Left ventricle myocardium inferior (tissue), 1 donor: Measurements from ENCODE around the gene TCF7L1. TPM values are rescaled to one million over a fixed set of nuclear protein-coding genes. Genes with fewer than 3 reads are reported as not detected.
A peak's percentile ranks its signal among the peaks of the same experiment; 100 is the strongest.

Source experiments
- DNase-seq: peaks from one replicate; pipeline ENCODE4 v3.0.0-alpha.2; 2020
- H3K27ac ChIP-seq: fragments of 200-600 bp; replicated peaks from 2 replicates; pipeline ENCODE4 v1.8.0; 2021
- H3K27me3 ChIP-seq: fragments of 200-600 bp; 2 replicates; pipeline ENCODE4 v1.8.0; 2021; ENCODE audit warnings: low read depth
- H3K36me3 ChIP-seq: fragments of 200-600 bp; 2 replicates; pipeline ENCODE4 v1.8.0; 2021
- H3K4me1 ChIP-seq: fragments of 200-600 bp; 2 replicates; pipeline ENCODE4 v1.8.0; 2021
- H3K4me3 ChIP-seq: fragments of 200-600 bp; 2 replicates; pipeline ENCODE4 v1.8.0; 2021; ENCODE audit warnings: mild to moderate bottlenecking, moderate library complexity
- H3K9me3 ChIP-seq: fragments of 200-600 bp; replicated peaks from 2 replicates; pipeline ENCODE4 v1.8.0; 2021
- intact Hi-C: fragments of 100-400 bp; cut with micrococcal nuclease; formaldehyde crosslinking; loops from one replicate; pipeline ENCODE4 v1.11.0; 2022
- total RNA-seq: library from RNA; stranded (reverse); fragmentation: NEBNext Ultra II Directional; extraction: Animal tissue kit (Norgen Biotek cat#: 25700); gene quantifications from one replicate; pipeline ENCODE4 v1.2.1, GENCODE V29; 2021
- TF ChIP-seq, protein P1 (sequence below): fragments of 200-600 bp; IDR thresholded peaks from 2 replicates; pipeline ENCODE4 v1.8.0; 2021; ENCODE audit warnings: antibody characterized with exemption, mild to moderate bottlenecking, borderline replicate concordance
- donor health status: DM: no; HTN: yes; CAD: no; lungs with severe emphysema.

Gene TCF7L1
- total RNA-seq, 1 donor from 2014 or later: 7.0 TPM

DNA sequence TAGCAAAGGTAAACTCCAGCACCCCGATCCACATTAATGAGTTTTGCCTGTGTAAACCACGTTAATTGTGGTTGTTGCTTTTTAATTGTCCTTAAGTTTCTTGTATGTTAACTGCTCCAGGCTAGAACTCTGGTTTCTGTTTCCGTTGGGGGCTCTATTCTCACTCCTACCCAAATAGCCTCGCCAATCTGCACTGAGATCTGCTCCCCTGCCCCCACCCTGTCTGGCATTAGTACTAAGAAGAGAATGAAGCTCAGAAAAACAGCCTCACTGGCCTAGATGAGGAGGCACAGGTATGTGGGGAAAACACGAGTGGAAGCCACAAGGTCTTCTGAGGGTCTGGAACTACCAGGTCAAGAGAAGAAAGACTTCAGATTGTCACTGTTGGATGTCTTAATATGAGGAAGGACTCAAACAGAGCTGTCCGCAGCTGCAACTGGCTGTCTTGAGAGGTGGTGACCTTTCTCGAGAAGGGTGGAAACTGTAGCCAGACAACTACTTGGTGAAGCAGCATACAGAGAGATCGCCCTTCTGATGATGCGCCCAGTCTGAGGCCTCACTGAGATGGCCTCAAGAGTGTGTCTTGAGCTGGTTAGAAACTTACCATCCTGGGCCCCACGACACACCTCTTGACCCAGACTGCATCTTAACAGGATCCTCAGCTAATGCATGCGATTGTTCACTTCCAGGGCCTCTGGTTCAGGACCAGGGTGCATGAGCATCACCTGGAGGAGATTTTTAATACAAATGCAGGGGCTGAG, 121.5 kb downstream of the TCF7L1 start:
- no peaks in the 10 kb centered on the region for H3K27me3 ChIP-seq
- no peaks in the 10 kb centered on the region for H3K36me3 ChIP-seq
- H3K9me3 ChIP-seq: no peaks in the 10 kb centered on the region
- no peak overlapping the region for H3K4me3 ChIP-seq
- peak overlapping the region; percentile 84 for H3K27ac ChIP-seq
- TF ChIP-seq, protein P1, sequence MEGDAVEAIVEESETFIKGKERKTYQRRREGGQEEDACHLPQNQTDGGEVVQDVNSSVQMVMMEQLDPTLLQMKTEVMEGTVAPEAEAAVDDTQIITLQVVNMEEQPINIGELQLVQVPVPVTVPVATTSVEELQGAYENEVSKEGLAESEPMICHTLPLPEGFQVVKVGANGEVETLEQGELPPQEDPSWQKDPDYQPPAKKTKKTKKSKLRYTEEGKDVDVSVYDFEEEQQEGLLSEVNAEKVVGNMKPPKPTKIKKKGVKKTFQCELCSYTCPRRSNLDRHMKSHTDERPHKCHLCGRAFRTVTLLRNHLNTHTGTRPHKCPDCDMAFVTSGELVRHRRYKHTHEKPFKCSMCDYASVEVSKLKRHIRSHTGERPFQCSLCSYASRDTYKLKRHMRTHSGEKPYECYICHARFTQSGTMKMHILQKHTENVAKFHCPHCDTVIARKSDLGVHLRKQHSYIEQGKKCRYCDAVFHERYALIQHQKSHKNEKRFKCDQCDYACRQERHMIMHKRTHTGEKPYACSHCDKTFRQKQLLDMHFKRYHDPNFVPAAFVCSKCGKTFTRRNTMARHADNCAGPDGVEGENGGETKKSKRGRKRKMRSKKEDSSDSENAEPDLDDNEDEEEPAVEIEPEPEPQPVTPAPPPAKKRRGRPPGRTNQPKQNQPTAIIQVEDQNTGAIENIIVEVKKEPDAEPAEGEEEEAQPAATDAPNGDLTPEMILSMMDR: no peak
- peaks cover 77% of the 10 kb centered on the region for H3K4me1 ChIP-seq
- DNase-seq: no peak
- intact Hi-C loops: no loop called here

DNA sequence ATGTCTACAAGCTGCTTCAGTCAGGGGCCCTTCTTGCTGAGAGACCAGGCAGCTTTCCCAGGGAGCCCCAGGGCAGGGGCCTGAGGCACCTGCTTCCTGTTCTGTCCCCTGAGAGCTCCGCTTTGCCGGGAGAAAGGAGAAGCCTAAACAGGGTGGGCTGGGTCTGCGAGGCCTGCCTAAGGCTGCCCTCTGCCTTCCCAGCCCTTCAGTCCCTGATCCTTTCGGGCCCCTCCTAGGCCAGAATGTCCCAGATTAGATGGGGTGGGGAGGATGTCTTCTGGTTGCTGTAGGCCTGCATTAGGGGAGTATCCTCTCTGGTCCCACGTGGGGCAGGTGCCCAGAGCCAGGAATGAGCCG, 122.2 kb downstream of the TCF7L1 start:
- TF ChIP-seq, protein P1: no peak
- no peaks in the 10 kb centered on the region for H3K9me3 ChIP-seq
- peak overlapping the region; percentile 28 for H3K4me3 ChIP-seq
- H3K27ac ChIP-seq: peak overlapping the region; percentile 84
- intact Hi-C loops: no loop called here
- DNase-seq: no peak
- peaks cover 77% of the 10 kb centered on the region for H3K4me1 ChIP-seq
- H3K36me3 ChIP-seq: no peaks in the 10 kb centered on the region
- H3K27me3 ChIP-seq: no peaks in the 10 kb centered on the region

DNA sequence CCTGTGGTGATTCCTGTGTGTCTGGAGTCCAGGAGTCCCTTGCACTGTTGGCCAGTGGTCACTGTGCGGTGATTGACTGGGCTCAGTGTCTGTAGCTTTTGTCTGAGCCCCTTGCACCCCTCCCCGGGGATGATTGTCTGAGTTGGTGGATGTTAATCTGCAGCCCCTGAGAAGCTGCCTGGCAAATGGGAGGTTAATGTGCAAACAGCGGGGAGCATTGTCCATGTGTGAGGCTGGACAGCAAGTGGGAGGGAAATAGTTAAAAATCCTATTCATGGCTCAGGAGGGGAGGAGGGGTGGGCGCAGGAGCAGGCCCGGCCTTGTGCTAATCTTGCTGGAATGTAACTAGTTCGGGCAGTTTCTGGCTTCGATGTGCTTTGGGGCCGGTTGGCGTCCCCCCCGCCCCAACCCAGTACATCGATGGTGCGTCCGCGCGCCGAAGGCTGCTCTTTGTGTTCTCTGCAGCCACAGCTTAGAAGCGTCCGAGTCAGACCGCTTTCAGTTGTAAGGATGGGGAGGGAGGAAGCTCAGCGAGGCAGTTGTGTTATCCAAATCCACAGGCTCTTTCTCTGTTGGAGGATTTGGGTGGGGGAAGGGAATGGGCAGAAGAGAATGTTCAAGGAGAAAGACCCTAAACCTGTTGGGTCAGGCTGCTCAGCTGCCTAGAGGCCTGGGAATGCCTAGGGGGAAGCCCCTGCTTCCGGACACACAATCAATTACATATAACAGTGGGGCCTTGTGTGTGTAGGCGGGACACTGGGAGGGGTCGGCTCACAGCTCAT, 122.8 kb downstream of the TCF7L1 start:
- Histone ChIP-seq H3K4me1 (peaks cover 74% of the 10 kb centered on the region), H3K4me3 (peak overlapping the region; percentile 28)

DNA sequence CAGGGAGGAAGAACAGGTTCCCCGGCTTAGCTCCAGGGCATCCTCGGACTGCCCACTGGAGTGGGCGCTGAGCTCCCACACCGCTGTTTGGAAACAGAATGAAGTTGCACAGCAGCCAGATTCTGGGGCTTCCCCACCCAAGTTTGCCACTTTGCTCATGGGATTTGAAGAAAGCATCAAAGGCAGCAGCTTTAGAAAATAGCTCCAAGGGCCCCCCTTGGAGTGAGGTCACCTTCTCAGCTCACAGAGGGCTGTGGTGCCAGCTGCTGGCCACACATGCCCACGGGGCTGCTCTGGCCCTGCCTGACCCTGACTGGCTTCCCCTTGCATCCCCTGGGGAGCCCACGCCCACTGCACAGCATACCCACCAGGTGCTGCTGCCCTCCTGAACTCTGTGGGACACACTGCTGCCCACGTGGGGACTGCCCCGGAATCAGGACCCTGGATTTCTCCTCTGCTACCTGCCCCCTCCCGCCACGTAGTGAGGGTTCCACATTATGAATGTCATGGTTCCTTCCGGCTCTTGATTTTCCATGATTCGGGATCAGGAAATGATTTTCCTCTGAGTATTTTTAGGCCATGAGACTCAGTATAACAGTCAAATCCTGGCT, 124.3 kb downstream of the TCF7L1 start:
- intact Hi-C loops: no loop called here
- peaks cover 72% of the 10 kb centered on the region for H3K4me1 ChIP-seq
- peak overlapping the region; percentile 84 for H3K27ac ChIP-seq
- H3K9me3 ChIP-seq: no peaks in the 10 kb centered on the region
- DNase-seq: no peak
- H3K36me3 ChIP-seq: no peaks in the 10 kb centered on the region
- no peaks in the 10 kb centered on the region for H3K27me3 ChIP-seq
- TF ChIP-seq, protein P1: peak; percentile 5
- H3K4me3 ChIP-seq: no peak overlapping the region

More for the DNA sequence above, 122.8 kb downstream of the TCF7L1 start:
- TF ChIP-seq, protein P1: no peak
- H3K36me3 ChIP-seq: no peaks in the 10 kb centered on the region
- intact Hi-C loops: no loop called here
- no peaks in the 10 kb centered on the region for H3K27me3 ChIP-seq
- DNase-seq: no peak
- H3K27ac ChIP-seq: peak overlapping the region; percentile 84
- H3K9me3 ChIP-seq: no peaks in the 10 kb centered on the region

DNA sequence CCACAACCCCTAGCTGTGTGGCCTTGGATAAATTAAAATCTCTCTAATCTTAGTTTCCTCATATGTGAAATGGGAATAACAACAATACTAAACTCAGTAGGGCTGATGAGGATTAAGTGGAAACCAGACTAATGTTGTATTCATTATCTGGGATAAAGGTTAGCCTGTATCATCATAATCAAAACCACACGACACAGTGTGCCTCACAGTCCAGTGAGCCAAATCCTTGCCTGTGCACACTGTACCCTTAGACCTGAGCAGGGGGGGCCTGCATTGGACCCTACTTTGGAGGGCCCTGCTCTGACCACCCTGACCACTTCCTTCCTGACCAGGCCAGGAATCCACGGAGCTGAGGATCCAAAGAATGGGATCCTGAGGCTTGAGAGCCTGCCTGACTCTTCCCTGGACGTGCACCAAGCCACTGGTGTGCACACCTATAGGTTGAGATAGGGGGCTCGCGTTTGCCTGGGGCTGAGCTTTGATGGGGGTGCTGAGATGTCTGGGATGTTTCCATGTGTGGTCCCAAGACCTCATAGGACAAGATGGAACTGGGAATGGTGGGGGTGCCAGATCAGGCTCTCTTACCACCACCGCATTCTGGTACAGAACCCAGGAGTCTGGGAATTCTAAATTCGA, 124.9 kb downstream of the TCF7L1 start:
- no peak for DNase-seq
- intact Hi-C loops: no loop called here
- Histone ChIP-seq H3K9me3 (no peaks in the 10 kb centered on the region), H3K36me3 (no peaks in the 10 kb centered on the region), H3K4me1 (peaks cover 79% of the 10 kb centered on the region), H3K27me3 (no peaks in the 10 kb centered on the region), H3K27ac (peak overlapping the region; percentile 84), H3K4me3 (no peak overlapping the region)
- TF ChIP-seq, protein P1: no peak
